ENCODE measurements around the gene HS3ST3A1. TPM values are rescaled to one million over a fixed set of nuclear protein-coding genes. Genes with fewer than 3 reads are reported as not detected.

HS3ST3A1 gene
- total and polyA plus RNA-seq, 8 donors, result 0.56 to 10.7 (median 1.8) TPM; not detected in 1

GRCh38 chr17:13541032-13541480 is 60.7 kb downstream of the HS3ST3A1 start:
- Histone ChIP-seq H3K27ac (peak overlapping the region in 1 of 5 donors; percentile 27), H3K36me3 (no peaks in the 10 kb centered on the region), H3K27me3 (no peaks in the 10 kb centered on the region), H3K4me3 (no peak overlapping the region), H3K4me1 (no peaks in the 10 kb centered on the region), H3K9me3 (no peaks in the 10 kb centered on the region)
- intact Hi-C loops (cut with DNase I; ENCODE audit: low total_unique reads), result no loop called here
- 48 to 73% (median 68%) methylated on average over 2 of the region's 2 CpGs for WGBS, 5 donors
- peak in 1 of 2 donors; percentile 41 for DNase-seq
- TF ChIP-seq POLR2A (IDR thresholded peaks at IDR 0.05) (no peak), EP300 (IDR thresholded peaks at IDR 0.05) (no peak)
- TF ChIP-seq, protein P1, sequence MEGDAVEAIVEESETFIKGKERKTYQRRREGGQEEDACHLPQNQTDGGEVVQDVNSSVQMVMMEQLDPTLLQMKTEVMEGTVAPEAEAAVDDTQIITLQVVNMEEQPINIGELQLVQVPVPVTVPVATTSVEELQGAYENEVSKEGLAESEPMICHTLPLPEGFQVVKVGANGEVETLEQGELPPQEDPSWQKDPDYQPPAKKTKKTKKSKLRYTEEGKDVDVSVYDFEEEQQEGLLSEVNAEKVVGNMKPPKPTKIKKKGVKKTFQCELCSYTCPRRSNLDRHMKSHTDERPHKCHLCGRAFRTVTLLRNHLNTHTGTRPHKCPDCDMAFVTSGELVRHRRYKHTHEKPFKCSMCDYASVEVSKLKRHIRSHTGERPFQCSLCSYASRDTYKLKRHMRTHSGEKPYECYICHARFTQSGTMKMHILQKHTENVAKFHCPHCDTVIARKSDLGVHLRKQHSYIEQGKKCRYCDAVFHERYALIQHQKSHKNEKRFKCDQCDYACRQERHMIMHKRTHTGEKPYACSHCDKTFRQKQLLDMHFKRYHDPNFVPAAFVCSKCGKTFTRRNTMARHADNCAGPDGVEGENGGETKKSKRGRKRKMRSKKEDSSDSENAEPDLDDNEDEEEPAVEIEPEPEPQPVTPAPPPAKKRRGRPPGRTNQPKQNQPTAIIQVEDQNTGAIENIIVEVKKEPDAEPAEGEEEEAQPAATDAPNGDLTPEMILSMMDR (IDR thresholded peaks at IDR 0.05), result no peak

DNA sequence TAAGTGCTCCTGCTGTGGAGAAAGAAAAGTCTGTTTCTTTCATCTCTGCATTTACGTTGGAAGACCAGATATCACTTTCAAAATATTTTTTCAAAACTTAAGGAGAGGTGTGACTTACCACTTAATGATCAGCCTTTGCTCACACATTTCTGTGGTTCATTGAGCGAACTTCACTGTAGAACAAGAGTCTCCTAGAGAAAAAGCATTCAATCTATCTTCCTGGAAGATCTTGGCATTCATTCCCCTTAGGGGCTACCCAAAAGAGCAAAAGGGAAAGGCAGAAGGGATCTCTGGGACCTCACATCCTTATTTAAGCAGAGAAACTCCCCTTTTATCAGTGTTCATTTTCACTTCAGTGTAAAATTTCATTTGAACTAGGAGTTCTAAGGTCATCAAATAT is 61.2 kb downstream of the HS3ST3A1 start:
- 41 to 66% (median 65%) methylated on average over 2 of the region's 2 CpGs for WGBS, 5 donors
- H3K27ac ChIP-seq, result no peak overlapping the region
- DNase-seq, result no peak
- H3K36me3 ChIP-seq, result no peaks in the 10 kb centered on the region
- H3K27me3 ChIP-seq, result no peaks in the 10 kb centered on the region
- H3K4me1 ChIP-seq, result no peaks in the 10 kb centered on the region
- intact Hi-C loops (cut with DNase I; ENCODE audit: low total_unique reads), result no loop called here
- H3K9me3 ChIP-seq, result peaks cover 0 to 4% (median 0%) of the 10 kb centered on the region in 4 donors
- TF ChIP-seq POLR2AphosphoS5 (IDR thresholded peaks at IDR 0.05) (no peak), POLR2A (IDR thresholded peaks at IDR 0.05) (no peak), EP300 (IDR thresholded peaks at IDR 0.05) (no peak)
- TF ChIP-seq, protein P1 (IDR thresholded peaks at IDR 0.05), result no peak
- no peak overlapping the region for H3K4me3 ChIP-seq

- Histone ChIP-seq H3K36me3 (no peaks in the 10 kb centered on the region), H3K4me3 (no peak overlapping the region), H3K27me3 (no peaks in the 10 kb centered on the region), H3K9me3 (peaks cover 0 to 15% (median 11%) of the 10 kb centered on the region in 4 donors), H3K4me1 (no peaks in the 10 kb centered on the region), H3K27ac (no peak overlapping the region)
- intact Hi-C loops (cut with DNase I; ENCODE audit: low total_unique reads), result no loop called here
- TF ChIP-seq, protein P1 (IDR thresholded peaks at IDR 0.05), result no peak
- TF ChIP-seq POLR2A (IDR thresholded peaks at IDR 0.05), result no peak
- TF ChIP-seq POLR2AphosphoS5 (IDR thresholded peaks at IDR 0.05), result no peak
- TF ChIP-seq EP300 (IDR thresholded peaks at IDR 0.05), result no peak
- no peak for DNase-seq
- 83 to 93% (median 91%) methylated on average over 5 of the region's 5 CpGs for WGBS, 5 donors
Measured at GRCh38 chr17:13539421-13539820, 62.3 kb downstream of the HS3ST3A1 start.

DNA sequence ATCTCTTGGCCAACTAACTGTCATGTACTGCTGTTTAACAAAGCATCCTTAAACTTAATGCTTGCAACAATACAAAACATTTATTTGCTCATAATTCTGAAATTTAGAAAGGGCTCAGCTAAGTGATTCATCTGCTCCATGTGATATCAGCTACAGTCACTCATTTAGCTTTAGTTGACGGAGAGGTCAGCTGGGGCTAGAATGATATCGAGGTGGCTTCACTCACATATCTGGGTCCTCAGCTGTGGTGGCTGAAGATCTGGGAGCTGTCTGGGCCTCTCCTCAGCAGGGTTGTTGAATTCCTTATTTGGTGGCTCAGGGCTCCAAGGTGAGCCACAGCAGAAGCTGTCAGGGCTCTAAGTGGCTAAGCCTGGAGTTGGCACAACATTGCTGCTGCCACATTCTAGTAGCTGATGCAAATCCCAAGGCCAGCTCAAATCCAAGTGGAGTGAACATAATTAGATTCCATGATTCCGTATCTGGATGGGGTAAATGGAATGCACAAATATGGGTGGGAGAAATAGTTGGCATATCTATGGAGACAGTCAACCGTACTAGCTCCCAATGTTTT is 62.8 kb downstream of the HS3ST3A1 start:
- intact Hi-C loops (cut with DNase I; ENCODE audit: low total_unique reads), result no loop called here
- H3K27me3 ChIP-seq, result no peaks in the 10 kb centered on the region
- TF ChIP-seq EP300 (IDR thresholded peaks at IDR 0.05), result no peak
- TF ChIP-seq POLR2AphosphoS5 (IDR thresholded peaks at IDR 0.05), result no peak
- no peak for TF ChIP-seq POLR2A (IDR thresholded peaks at IDR 0.05)
- TF ChIP-seq, protein P1 (IDR thresholded peaks at IDR 0.05), result no peak
- no peak for DNase-seq
- no peak overlapping the region for H3K4me3 ChIP-seq
- WGBS, 5 donors, result 81 to 95% (median 90%) methylated on average over 4 of the region's 4 CpGs
- H3K36me3 ChIP-seq, result no peaks in the 10 kb centered on the region
- no peaks in the 10 kb centered on the region for H3K4me1 ChIP-seq
- H3K9me3 ChIP-seq, result peaks cover 0 to 16% (median 14%) of the 10 kb centered on the region in 4 donors
- H3K27ac ChIP-seq, result no peak overlapping the region
